Measurements from ENCODE around the gene ZNF581. TPM values are rescaled to one million over a fixed set of nuclear protein-coding genes. Genes with fewer than 3 reads are reported as not detected.

The ZNF581 gene
- total RNA-seq, 1 donor from 2014 or later = 36.9 TPM

DNA sequence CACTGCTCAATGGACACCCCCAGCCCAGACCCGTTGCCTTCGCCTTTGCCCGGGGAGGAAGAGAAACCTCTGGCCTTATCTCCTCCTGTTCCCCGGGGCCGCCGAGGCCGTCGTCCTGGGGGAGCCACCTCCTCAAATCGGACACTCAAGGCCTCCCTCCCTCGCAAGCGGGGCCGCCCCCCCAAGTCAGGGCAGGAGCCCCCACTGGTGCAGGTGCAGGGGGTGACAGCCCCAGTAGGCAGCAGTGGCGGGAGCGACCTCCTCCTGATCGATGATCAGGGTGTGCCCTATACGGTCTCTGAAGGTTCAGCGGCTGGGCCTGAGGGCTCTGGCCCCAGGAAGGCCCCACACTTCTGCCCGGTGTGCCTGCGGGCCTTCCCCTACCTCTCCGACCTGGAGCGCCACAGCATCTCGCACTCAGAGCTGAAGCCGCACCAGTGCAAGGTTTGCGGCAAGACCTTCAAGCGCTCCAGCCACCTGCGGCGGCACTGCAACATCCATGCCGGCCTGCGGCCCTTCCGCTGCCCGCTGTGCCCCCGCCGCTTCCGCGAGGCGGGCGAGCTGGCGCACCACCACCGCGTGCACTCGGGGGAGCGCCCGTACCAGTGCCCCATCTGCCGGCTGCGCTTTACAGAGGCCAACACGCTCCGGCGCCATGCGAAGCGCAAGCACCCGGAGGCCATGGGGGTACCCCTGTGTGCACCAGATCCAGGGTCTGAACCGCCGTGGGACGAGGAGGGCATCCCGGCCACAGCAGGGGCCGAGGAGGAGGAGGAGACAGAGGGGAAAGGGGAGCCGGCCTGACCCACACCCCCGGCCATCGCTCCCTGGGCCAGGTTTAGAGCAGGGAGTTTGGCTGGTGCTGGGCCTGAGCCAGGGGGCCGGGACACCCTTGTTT is 41.1 kb upstream of the ZNF581 start:
- DNase-seq (ENCODE audit: low read depth) = no peak
- no peak for TF ChIP-seq CTCF (IDR thresholded peaks at IDR 0.05; ENCODE audit: insufficient read depth, low read length, poor library complexity, severe bottlenecking)
- H3K27me3 ChIP-seq (ENCODE audit: control insufficient read depth, insufficient read depth, low read length) = no peaks in the 10 kb centered on the region
- H3K4me3 ChIP-seq (ENCODE audit: low read depth, low read length) = no peak overlapping the region
- no peaks in the 10 kb centered on the region for H3K36me3 ChIP-seq (ENCODE audit: control insufficient read depth, insufficient read depth, low read length)

DNA sequence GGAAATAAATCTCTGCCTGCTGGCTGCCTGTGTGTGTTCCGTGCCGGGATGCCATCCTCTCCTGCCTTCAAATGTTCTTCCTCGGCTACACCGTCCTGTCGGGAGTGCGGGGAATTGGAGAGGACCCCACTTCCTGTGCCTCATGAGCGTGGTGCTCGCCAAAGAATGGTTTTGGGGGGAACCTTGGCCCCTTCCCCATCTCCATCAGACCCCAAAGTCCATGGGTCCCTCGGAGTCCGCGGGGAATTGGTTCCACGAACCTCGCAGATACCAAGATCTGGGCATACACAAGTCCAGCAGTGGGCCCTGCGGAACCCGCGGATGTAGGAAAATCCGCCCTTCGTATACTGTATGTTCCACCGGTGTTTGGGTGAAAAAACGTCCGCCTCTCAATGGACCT is 40.3 kb upstream of the ZNF581 start:
- Histone ChIP-seq H3K4me3 (ENCODE audit: low read depth, low read length) (no peak overlapping the region), H3K27me3 (ENCODE audit: control insufficient read depth, insufficient read depth, low read length) (no peaks in the 10 kb centered on the region), H3K36me3 (ENCODE audit: control insufficient read depth, insufficient read depth, low read length) (no peaks in the 10 kb centered on the region)
- TF ChIP-seq CTCF (IDR thresholded peaks at IDR 0.05; ENCODE audit: insufficient read depth, low read length, poor library complexity, severe bottlenecking) = no peak
- no peak for DNase-seq (ENCODE audit: low read depth)

- no peak for DNase-seq (ENCODE audit: low read depth)
- no peaks in the 10 kb centered on the region for H3K36me3 ChIP-seq (ENCODE audit: control insufficient read depth, insufficient read depth, low read length)
- no peak for TF ChIP-seq CTCF (IDR thresholded peaks at IDR 0.05; ENCODE audit: insufficient read depth, low read length, poor library complexity, severe bottlenecking)
- H3K4me3 ChIP-seq (ENCODE audit: low read depth, low read length) = no peak overlapping the region
- no peaks in the 10 kb centered on the region for H3K27me3 ChIP-seq (ENCODE audit: control insufficient read depth, insufficient read depth, low read length)
Observed at GRCh38 chr19:55603581-55604292, 39.7 kb upstream of the ZNF581 start.

GRCh38 chr19:55605207-55605636 is 38.2 kb upstream of the ZNF581 start:
- no peaks in the 10 kb centered on the region for H3K36me3 ChIP-seq (ENCODE audit: control insufficient read depth, insufficient read depth, low read length)
- no peak for TF ChIP-seq CTCF (IDR thresholded peaks at IDR 0.05; ENCODE audit: insufficient read depth, low read length, poor library complexity, severe bottlenecking)
- peak overlapping the region; percentile 77 for H3K4me3 ChIP-seq (ENCODE audit: low read depth, low read length)
- peak; percentile 84 for DNase-seq (ENCODE audit: low read depth)
- no peaks in the 10 kb centered on the region for H3K27me3 ChIP-seq (ENCODE audit: control insufficient read depth, insufficient read depth, low read length)

- peak; percentile 86 for TF ChIP-seq CTCF (IDR thresholded peaks at IDR 0.05; ENCODE audit: insufficient read depth, low read length, poor library complexity, severe bottlenecking)
- Histone ChIP-seq H3K36me3 (ENCODE audit: control insufficient read depth, insufficient read depth, low read length) (no peaks in the 10 kb centered on the region), H3K27me3 (ENCODE audit: control insufficient read depth, insufficient read depth, low read length) (no peaks in the 10 kb centered on the region), H3K4me3 (ENCODE audit: low read depth, low read length) (peak within 1 kb of the TSS; percentile 77)
- no peak for DNase-seq (ENCODE audit: low read depth)
Observed at GRCh38 chr19:55605637-55606470, 37.6 kb upstream of the ZNF581 start, which contains the start of gene ZNF865. Gene ZNF865 (plus strand): TSS chr19:55605647. CDS start chr19:55613619, 7,972 bp downstream.

Measured in kidney epithelial cell (primary cell).